Glomerular endothelial cell (primary cell): ENCODE data around the gene NHSL2. TPM values are rescaled to one million over a fixed set of nuclear protein-coding genes. Genes with fewer than 3 reads are reported as not detected.
A peak's percentile ranks its signal among the peaks of the same experiment; 100 is the strongest.

Experiments
- DNase-seq: peaks from one replicate; pipeline ENCODE4 v3.0.0-alpha.2; 2011; ENCODE audit warnings: low read depth, low spot score; ENCODE audit errors: extremely low read depth
- total RNA-seq: library from RNA; depleted of rRNA; stranded (reverse); fragments of >200 nt; gene quantifications from 2 replicates; pipeline ENCODE4 v1.2.3, GENCODE V29; 2015

Gene NHSL2
- total RNA-seq, 1 donor from 2014 or later: 36.9 TPM

- no peak for DNase-seq
These were observed 214.8 kb downstream of the NHSL2 start for GRCh38 chrX:72125331-72126047.

- no peak for DNase-seq
These were observed 215.4 kb downstream of the NHSL2 start for GRCh38 chrX:72126048-72126415.

- DNase-seq: peak; percentile 74
These were observed 216.0 kb downstream of the NHSL2 start for GRCh38 chrX:72126539-72127140.

- DNase-seq: no peak
These were observed 216.7 kb downstream of the NHSL2 start for GRCh38 chrX:72127332-72127731.

GRCh38 chrX:72128183-72128834, 217.7 kb downstream of the NHSL2 start:
- no peak for DNase-seq

GRCh38 chrX:72128881-72129280, 218.2 kb downstream of the NHSL2 start:
- DNase-seq: no peak

GRCh38 chrX:72129661-72130060, 219.0 kb downstream of the NHSL2 start:
- DNase-seq: no peak

- DNase-seq: no peak
These were observed 219.6 kb downstream of the NHSL2 start for GRCh38 chrX:72130156-72130761.

- no peak for DNase-seq
These were observed 220.2 kb downstream of the NHSL2 start for GRCh38 chrX:72130762-72131250.

- no peak for DNase-seq
These were observed 221.0 kb downstream of the NHSL2 start, which contains the start of gene RTL5 for GRCh38 chrX:72131317-72132294. Gene RTL5, minus strand, starts transcription at chrX:72131915.

GRCh38 chrX:72132456-72132855, 221.8 kb downstream of the NHSL2 start:
- DNase-seq: no peak

GRCh38 chrX:72133851-72134546, 223.4 kb downstream of the NHSL2 start:
- no peak for DNase-seq

- no peak for DNase-seq
These were observed 227.3 kb downstream of the NHSL2 start for GRCh38 chrX:72137846-72138495.

GRCh38 chrX:72139538-72139937, 228.9 kb downstream of the NHSL2 start:
- no peak for DNase-seq

GRCh38 chrX:72141372-72142004, 230.8 kb downstream of the NHSL2 start:
- DNase-seq: no peak

GRCh38 chrX:72142094-72142793, 231.6 kb downstream of the NHSL2 start:
- DNase-seq: no peak

- no peak for DNase-seq
These were observed 232.4 kb downstream of the NHSL2 start for GRCh38 chrX:72142794-72143608.
